ENCODE results near the gene HEMGN. TPM values are rescaled to one million over a fixed set of nuclear protein-coding genes. Genes with fewer than 3 reads are reported as not detected.

HEMGN gene
- total and polyA plus RNA-seq, 2 donors (not counting 1 experiment from before 2014, with no cell fraction given), result not detected

GRCh38 chr9:97895211-97895610 is 42.8 kb downstream of the HEMGN start:
- Histone ChIP-seq H2AFZ (ENCODE audit: low read length) (no peak overlapping the region), H3K79me2 (ENCODE audit: control insufficient read depth, insufficient read depth, low read length) (no peaks in the 10 kb centered on the region), H3K9ac (ENCODE audit: insufficient read depth, low read length) (no peak overlapping the region), H3K27me3 (ENCODE audit: control insufficient read depth, insufficient read depth, low read length) (no peaks in the 10 kb centered on the region), H3K36me3 (ENCODE audit: control insufficient read depth, insufficient read depth, low read length) (no peaks in the 10 kb centered on the region), H3K27ac (ENCODE audit: insufficient read depth, low read length) (no peak overlapping the region), H3K4me1 (ENCODE audit: control insufficient read depth, extremely low read depth, insufficient read depth, low read length) (peaks cover 2% of the 10 kb centered on the region), H3K9me3 (ENCODE audit: control insufficient read depth, insufficient read depth, low read depth, low read length) (no peaks in the 10 kb centered on the region), H3K4me2 (ENCODE audit: extremely low read depth, insufficient read depth, low read length) (no peak overlapping the region), H3K4me3 (replicated peaks in 1 of 4; ENCODE audit: control extremely low read depth in 1 of 4, insufficient read depth in 1 of 4, low read depth in 3 of 4, low read length in 4 of 4) (no peak overlapping the region), H4K20me1 (ENCODE audit: control insufficient read depth, extremely low read depth, insufficient read depth, low read length) (no peaks in the 10 kb centered on the region)
- DNase-seq (ENCODE audit: low read depth in 2 of 2), result no peak
- TF ChIP-seq EZH2 (IDR thresholded peaks at IDR 0.05; ENCODE audit: low read length, missing control alignments), result no peak
- TF ChIP-seq, protein P1, sequence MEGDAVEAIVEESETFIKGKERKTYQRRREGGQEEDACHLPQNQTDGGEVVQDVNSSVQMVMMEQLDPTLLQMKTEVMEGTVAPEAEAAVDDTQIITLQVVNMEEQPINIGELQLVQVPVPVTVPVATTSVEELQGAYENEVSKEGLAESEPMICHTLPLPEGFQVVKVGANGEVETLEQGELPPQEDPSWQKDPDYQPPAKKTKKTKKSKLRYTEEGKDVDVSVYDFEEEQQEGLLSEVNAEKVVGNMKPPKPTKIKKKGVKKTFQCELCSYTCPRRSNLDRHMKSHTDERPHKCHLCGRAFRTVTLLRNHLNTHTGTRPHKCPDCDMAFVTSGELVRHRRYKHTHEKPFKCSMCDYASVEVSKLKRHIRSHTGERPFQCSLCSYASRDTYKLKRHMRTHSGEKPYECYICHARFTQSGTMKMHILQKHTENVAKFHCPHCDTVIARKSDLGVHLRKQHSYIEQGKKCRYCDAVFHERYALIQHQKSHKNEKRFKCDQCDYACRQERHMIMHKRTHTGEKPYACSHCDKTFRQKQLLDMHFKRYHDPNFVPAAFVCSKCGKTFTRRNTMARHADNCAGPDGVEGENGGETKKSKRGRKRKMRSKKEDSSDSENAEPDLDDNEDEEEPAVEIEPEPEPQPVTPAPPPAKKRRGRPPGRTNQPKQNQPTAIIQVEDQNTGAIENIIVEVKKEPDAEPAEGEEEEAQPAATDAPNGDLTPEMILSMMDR (conservative IDR thresholded peaks at IDR 0.05 in 1 of 2, IDR thresholded peaks at IDR 0.05 in 1 of 2; ENCODE audit: low read depth in 1 of 2, low read length in 2 of 2), result no peak

DNA sequence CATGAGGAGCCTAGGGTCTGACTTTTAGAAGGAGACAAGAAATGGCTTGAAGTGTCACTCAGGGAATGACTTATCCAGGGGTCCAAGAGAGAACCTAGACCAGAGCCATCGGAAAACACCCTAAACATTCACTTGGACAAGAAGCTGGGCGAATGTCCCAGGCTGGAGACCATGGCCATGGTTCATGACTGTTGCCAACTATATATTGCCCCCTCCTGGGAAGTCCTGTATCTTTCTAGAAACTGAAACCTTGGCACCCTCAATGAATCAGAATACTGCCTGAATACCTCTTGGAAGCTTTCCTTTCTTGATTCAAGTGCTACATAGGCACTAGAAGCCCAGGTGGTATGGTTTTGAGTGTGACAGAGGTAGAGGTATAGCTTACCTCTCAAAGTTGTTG is 45.6 kb downstream of the HEMGN start:
- Histone ChIP-seq H3K27ac (ENCODE audit: insufficient read depth, low read length) (no peak overlapping the region), H3K4me2 (ENCODE audit: extremely low read depth, insufficient read depth, low read length) (no peak overlapping the region), H3K27me3 (ENCODE audit: control insufficient read depth, insufficient read depth, low read length) (no peaks in the 10 kb centered on the region), H3K36me3 (ENCODE audit: control insufficient read depth, insufficient read depth, low read length) (no peaks in the 10 kb centered on the region), H3K79me2 (ENCODE audit: control insufficient read depth, insufficient read depth, low read length) (no peaks in the 10 kb centered on the region), H4K20me1 (ENCODE audit: control insufficient read depth, extremely low read depth, insufficient read depth, low read length) (no peaks in the 10 kb centered on the region), H2AFZ (ENCODE audit: low read length) (no peak overlapping the region), H3K4me3 (replicated peaks in 1 of 4; ENCODE audit: control extremely low read depth in 1 of 4, insufficient read depth in 1 of 4, low read depth in 3 of 4, low read length in 4 of 4) (no peak overlapping the region), H3K9ac (ENCODE audit: insufficient read depth, low read length) (no peak overlapping the region), H3K4me1 (ENCODE audit: control insufficient read depth, extremely low read depth, insufficient read depth, low read length) (no peaks in the 10 kb centered on the region), H3K9me3 (ENCODE audit: control insufficient read depth, insufficient read depth, low read depth, low read length) (no peaks in the 10 kb centered on the region)
- TF ChIP-seq, protein P1 (conservative IDR thresholded peaks at IDR 0.05 in 1 of 2, IDR thresholded peaks at IDR 0.05 in 1 of 2; ENCODE audit: low read depth in 1 of 2, low read length in 2 of 2), result no peak
- no peak for TF ChIP-seq EZH2 (IDR thresholded peaks at IDR 0.05; ENCODE audit: low read length, missing control alignments)
- DNase-seq (ENCODE audit: low read depth in 2 of 2), result no peak

GRCh38 chr9:97891736-97892135 is 46.2 kb downstream of the HEMGN start:
- no peak for DNase-seq (ENCODE audit: low read depth in 2 of 2)
- Histone ChIP-seq H3K36me3 (ENCODE audit: control insufficient read depth, insufficient read depth, low read length) (no peaks in the 10 kb centered on the region), H3K4me3 (replicated peaks in 1 of 4; ENCODE audit: control extremely low read depth in 1 of 4, insufficient read depth in 1 of 4, low read depth in 3 of 4, low read length in 4 of 4) (no peak overlapping the region), H3K9ac (ENCODE audit: insufficient read depth, low read length) (no peak overlapping the region), H3K4me2 (ENCODE audit: extremely low read depth, insufficient read depth, low read length) (no peak overlapping the region), H3K9me3 (ENCODE audit: control insufficient read depth, insufficient read depth, low read depth, low read length) (no peaks in the 10 kb centered on the region), H2AFZ (ENCODE audit: low read length) (no peak overlapping the region), H3K4me1 (ENCODE audit: control insufficient read depth, extremely low read depth, insufficient read depth, low read length) (no peaks in the 10 kb centered on the region), H3K27ac (ENCODE audit: insufficient read depth, low read length) (no peak overlapping the region), H3K79me2 (ENCODE audit: control insufficient read depth, insufficient read depth, low read length) (no peaks in the 10 kb centered on the region), H3K27me3 (ENCODE audit: control insufficient read depth, insufficient read depth, low read length) (no peaks in the 10 kb centered on the region), H4K20me1 (ENCODE audit: control insufficient read depth, extremely low read depth, insufficient read depth, low read length) (no peaks in the 10 kb centered on the region)
- TF ChIP-seq, protein P1 (conservative IDR thresholded peaks at IDR 0.05 in 1 of 2, IDR thresholded peaks at IDR 0.05 in 1 of 2; ENCODE audit: low read depth in 1 of 2, low read length in 2 of 2), result no peak
- TF ChIP-seq EZH2 (IDR thresholded peaks at IDR 0.05; ENCODE audit: low read length, missing control alignments), result no peak
